ENCODE measurements around the gene SYT7.
"Not testable (repeated sequence)": the region's sequence is repeated elsewhere in the genome, so short reads cannot be mapped to it uniquely, and the experiment has no call there.

Gene SYT7

DNA sequence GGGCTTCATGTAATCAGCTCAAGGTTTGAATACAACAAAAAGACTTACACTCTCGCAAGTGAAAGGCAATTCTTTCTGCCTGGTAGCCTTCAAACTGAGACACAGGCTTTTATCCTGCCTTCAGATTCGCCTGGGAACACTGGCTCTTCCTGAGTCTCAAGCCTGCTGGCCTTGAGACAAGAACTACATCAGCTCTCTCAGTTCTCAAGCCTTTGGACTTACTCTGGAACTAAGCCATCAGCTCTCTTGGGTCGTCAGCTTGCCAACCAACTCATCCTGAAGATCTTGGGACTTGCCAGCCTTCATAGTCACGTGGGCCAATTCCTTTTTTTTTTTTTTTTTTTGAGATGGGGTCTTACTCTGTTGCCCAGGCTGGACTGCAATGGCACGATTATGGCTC, 108.0 kb downstream of the SYT7 start:
- no peak for DNase-seq

DNA sequence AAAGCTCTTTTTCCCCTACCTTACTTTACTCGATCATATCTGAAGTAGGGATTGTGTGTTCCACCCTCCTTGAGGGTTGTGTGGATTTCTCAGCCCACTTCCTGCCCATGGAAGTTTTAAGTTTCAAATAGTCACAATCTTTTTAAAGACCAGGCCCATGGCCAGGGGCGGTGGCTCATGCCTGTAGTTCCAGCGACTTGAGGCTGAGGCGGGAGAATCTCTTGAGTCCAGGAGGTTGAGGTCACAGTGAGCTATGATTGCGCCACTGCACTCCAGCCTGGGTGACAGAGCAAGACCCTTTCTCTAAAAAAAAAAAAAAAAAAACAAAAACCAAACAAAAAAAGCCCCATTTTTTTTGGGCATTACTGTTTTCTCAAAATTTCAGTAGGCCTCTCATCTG, 108.6 kb downstream of the SYT7 start:
- DNase-seq, result no peak

DNA sequence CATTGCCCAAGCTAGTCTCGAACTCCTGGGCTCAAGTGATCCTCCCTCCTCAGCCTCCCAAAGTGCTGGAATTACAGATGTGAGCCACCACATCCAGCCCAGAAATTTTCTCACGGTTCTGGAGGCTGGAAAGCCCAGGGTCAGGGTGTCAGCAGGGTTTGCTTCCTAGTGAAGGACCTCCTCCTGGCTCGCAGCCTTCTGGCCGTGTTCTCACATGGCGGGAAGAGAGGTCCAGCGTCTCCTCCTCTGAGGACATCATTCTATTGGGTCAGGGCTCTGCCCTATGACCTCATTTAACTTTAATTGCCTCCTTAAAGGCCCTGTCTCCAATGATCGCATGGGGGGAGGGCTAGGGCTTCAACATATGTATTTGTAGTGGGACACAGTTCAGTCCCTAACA, 112.9 kb downstream of the SYT7 start:
- DNase-seq, result no peak

DNA sequence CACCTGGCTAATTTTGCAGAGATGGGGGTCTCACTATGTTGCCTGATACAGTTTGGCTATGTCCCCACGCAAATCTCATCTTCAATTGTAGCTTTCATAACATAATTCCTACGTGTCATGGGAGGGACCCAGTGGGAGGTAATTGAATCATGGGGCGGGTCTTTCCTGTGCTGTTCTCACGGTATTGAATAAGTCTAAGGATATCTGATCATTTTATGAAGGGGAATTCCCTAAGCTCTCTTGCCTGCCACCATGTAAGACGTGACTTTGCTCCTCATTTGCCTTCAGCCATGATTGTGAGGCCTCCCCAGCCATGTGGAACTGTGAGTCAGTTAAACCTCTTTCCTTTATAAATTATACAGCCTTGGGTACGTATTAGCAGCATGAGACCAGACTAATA, 113.3 kb downstream of the SYT7 start:
- DNase-seq, result not testable (repeated sequence)
